ENCODE data around the gene RAB27A. TPM values are rescaled to one million over a fixed set of nuclear protein-coding genes. Genes with fewer than 3 reads are reported as not detected.

RAB27A gene
- total RNA-seq, 1 experiment from 2014 or later: 4.7 TPM

GRCh38 chr15:55204464-55204863, 85.1 kb downstream of the RAB27A start (continued):
- TF ChIP-seq ZNF512 (CRISPR knock-in tag; IDR thresholded peaks at IDR 0.05; ENCODE audit: borderline replicate concordance) (no peak), AR (CRISPR knock-in tag; IDR thresholded peaks at IDR 0.05) (no peak), ATF3 (CRISPR knock-in tag; conservative IDR thresholded peaks at IDR 0.05) (no peak), TEAD1 (CRISPR knock-in tag; IDR thresholded peaks at IDR 0.05) (no peak), PREB (CRISPR knock-in tag; IDR thresholded peaks at IDR 0.05; ENCODE audit: borderline replicate concordance) (no peak), IRF2 (CRISPR knock-in tag; IDR thresholded peaks at IDR 0.05; ENCODE audit: borderline replicate concordance, low read depth) (no peak), SOX15 (CRISPR knock-in tag; IDR thresholded peaks at IDR 0.05) (no peak), ATF1 (CRISPR knock-in tag; IDR thresholded peaks at IDR 0.05) (no peak)

- H3K27me3 Mint-ChIP-seq (ENCODE audit: low read depth): no peaks in the 10 kb centered on the region; the same call in none of the 2 replicates
- TF ChIP-seq NFATC4 (CRISPR knock-in tag; IDR thresholded peaks at IDR 0.05): no peak
- no peak for TF ChIP-seq USF2 (CRISPR knock-in tag; IDR thresholded peaks at IDR 0.05)
- no peak overlapping the region for H3K27ac Mint-ChIP-seq
- H3K36me3 Mint-ChIP-seq: peaks cover 11% of the 10 kb centered on the region
- no peak for ATAC-seq
- no peak for DNase-seq (ENCODE audit: low spot score)
- CTCF ChIA-PET: no interaction called here
- no peak overlapping the region for H3K4me3 Mint-ChIP-seq
- POLR2A ChIA-PET: no interaction called here
- H3K4me1 Mint-ChIP-seq: peaks cover 2% of the 10 kb centered on the region; the same call in 1 of the 2 replicates
- peaks cover 13% of the 10 kb centered on the region for H3K9me3 Mint-ChIP-seq
Observed at GRCh38 chr15:55202206-55202605, 87.4 kb downstream of the RAB27A start.

- Mint-ChIP-seq H3K9me3 (peaks cover 13% of the 10 kb centered on the region), H3K27me3 (ENCODE audit: low read depth) (no peaks in the 10 kb centered on the region; the same call in none of the 2 replicates), H3K4me3 (peak overlapping the region; percentile 35), H3K36me3 (peaks cover 13% of the 10 kb centered on the region), H3K27ac (no peak overlapping the region), H3K4me1 (peaks cover 2% of the 10 kb centered on the region; the same call in 1 of the 2 replicates)
- ChIA-PET CTCF (no interaction called here), POLR2A (no interaction called here)
- ATAC-seq (no peak), DNase-seq (ENCODE audit: low spot score) (no peak)
- no peak for TF ChIP-seq IRF2 (CRISPR knock-in tag; IDR thresholded peaks at IDR 0.05; ENCODE audit: borderline replicate concordance, low read depth)
- no peak for TF ChIP-seq CBFB (CRISPR knock-in tag; IDR thresholded peaks at IDR 0.05; ENCODE audit: low read depth)
- no peak for TF ChIP-seq ATF6 (CRISPR knock-in tag; IDR thresholded peaks at IDR 0.05)
- no peak for TF ChIP-seq ZNF121 (CRISPR knock-in tag; IDR thresholded peaks at IDR 0.05)
- TF ChIP-seq ATF3 (CRISPR knock-in tag; conservative IDR thresholded peaks at IDR 0.05): no peak
- no peak for TF ChIP-seq TP53 (CRISPR knock-in tag; IDR thresholded peaks at IDR 0.05)
- TF ChIP-seq USF1 (CRISPR knock-in tag; IDR thresholded peaks at IDR 0.05): no peak
- TF ChIP-seq ATF2 (CRISPR knock-in tag; IDR thresholded peaks at IDR 0.05; ENCODE audit: borderline replicate concordance, low read depth): no peak
- TF ChIP-seq EMX1 (CRISPR knock-in tag; IDR thresholded peaks at IDR 0.05): no peak
- TF ChIP-seq E2F1 (CRISPR knock-in tag; IDR thresholded peaks at IDR 0.05): no peak
- no peak for TF ChIP-seq TEAD4 (CRISPR knock-in tag; IDR thresholded peaks at IDR 0.05)
- TF ChIP-seq JUN (CRISPR knock-in tag; IDR thresholded peaks at IDR 0.05): no peak
- TF ChIP-seq ZNF416 (CRISPR knock-in tag; IDR thresholded peaks at IDR 0.05): no peak
Observed at GRCh38 chr15:55198706-55199105, 90.9 kb downstream of the RAB27A start.
